GM12891 (cell line): Measurements from ENCODE around the gene CDH4.

ENCODE experiments used
- PAX5 ChIP-seq: IDR thresholded peaks from 2 replicates; pipeline ENCODE4 v1.6.1; 2011; ENCODE audit warnings: low read length, moderate library complexity, mild to moderate bottlenecking; ENCODE audit not compliant: insufficient read depth, severe bottlenecking
- POLR2A ChIP-seq: IDR thresholded peaks from 2 replicates; pipeline ENCODE4 v1.6.1; 2011; ENCODE audit warnings: low read depth, low read length, control low read depth
- POLR2AphosphoS5 ChIP-seq: IDR thresholded peaks from 2 replicates; pipeline ENCODE4 v1.6.1; 2011; ENCODE audit warnings: low read depth, low read length, control low read depth
- SPI1 ChIP-seq: IDR thresholded peaks from 2 replicates; pipeline ENCODE4 v1.6.1; 2011; ENCODE audit warnings: low read depth, low read length, control low read depth
- TAF1 ChIP-seq: IDR thresholded peaks from 2 replicates; pipeline ENCODE4 v1.6.1; 2011; ENCODE audit warnings: low read depth, low read length, control low read depth

DNA sequence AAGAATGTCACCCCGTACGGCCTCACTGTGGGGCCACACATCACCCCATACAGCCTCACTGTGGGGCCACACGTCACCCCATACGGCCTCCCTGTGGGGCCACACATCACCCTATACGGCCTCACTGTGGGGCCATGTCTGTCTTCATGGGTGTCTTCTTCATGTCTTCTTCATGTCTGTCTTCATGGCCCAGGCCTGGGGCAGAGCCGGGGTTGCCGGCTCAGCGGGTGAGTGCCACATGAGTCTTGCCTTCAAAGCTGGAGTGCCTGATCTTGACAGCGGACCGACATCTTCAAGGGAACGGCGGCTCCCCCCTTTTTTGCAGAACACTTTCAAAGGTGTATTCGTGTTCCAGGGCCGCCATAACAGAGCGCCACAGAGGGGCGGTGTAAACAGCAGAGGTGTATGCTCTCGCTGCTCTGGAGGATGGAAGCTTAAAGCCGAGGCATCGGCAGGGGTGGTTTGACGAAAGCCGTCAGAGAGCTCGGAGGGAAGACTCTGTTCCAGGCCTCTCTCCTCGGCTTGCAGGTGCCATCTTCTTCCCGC is 448.6 kb downstream of the CDH4 start:
- no peak for TF ChIP-seq PAX5
- TF ChIP-seq SPI1 = no peak
- TF ChIP-seq POLR2AphosphoS5 = no peak
- no peak for TF ChIP-seq POLR2A
- TF ChIP-seq TAF1 = no peak
